PC-9 (cell line): Measurements from ENCODE around the gene FOXF2.

ENCODE experiments used
- EZH2 ChIP-seq: fragments of 200-600 bp; sonication (generic); IDR thresholded peaks from 2 replicates; pipeline ENCODE4 v1.8.0; 2017; ENCODE audit warnings: antibody characterized with exemption, low read depth
- TF ChIP-seq, protein P1 (sequence below): fragments of 200-600 bp; sonication (generic); conservative IDR thresholded peaks from 2 replicates; pipeline ENCODE4 v1.6.1; 2017; ENCODE audit warnings: mixed run types, antibody characterized with exemption, mild to moderate bottlenecking, moderate library complexity

DNA sequence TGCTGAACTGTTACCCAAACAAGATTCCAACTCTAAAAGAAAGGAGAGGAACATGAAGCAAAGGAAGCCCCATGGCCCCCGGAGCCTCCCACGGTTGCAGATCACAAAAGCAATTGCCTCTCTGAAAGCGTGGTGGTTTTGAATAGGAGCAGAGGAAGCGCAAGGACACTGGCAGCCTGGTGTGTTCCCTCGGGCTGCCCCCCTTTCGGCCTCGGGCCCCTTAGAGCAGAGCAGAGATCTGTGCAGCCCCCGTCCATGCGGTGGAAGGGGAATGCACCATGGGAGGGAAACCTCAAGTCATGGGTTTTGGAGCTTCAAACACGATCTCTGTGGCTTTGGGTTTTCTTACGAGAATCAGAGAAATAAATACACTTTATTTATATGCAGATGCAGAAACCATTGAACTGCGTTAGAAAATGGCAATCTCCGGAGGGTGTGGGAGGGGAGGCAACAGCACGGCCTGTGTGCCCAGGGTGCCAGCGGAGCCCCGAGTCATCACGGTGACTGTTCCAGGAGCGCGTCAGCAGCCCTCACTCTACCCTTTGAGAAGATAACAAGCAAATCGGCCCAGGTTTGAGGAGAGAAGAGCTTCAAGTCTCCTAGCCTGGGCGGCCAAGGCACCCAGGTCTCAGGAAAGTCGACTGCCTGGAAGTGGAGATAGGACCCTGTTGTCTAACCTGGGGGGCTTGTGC is 20.5 kb downstream of the FOXF2 start:
- TF ChIP-seq, protein P1, sequence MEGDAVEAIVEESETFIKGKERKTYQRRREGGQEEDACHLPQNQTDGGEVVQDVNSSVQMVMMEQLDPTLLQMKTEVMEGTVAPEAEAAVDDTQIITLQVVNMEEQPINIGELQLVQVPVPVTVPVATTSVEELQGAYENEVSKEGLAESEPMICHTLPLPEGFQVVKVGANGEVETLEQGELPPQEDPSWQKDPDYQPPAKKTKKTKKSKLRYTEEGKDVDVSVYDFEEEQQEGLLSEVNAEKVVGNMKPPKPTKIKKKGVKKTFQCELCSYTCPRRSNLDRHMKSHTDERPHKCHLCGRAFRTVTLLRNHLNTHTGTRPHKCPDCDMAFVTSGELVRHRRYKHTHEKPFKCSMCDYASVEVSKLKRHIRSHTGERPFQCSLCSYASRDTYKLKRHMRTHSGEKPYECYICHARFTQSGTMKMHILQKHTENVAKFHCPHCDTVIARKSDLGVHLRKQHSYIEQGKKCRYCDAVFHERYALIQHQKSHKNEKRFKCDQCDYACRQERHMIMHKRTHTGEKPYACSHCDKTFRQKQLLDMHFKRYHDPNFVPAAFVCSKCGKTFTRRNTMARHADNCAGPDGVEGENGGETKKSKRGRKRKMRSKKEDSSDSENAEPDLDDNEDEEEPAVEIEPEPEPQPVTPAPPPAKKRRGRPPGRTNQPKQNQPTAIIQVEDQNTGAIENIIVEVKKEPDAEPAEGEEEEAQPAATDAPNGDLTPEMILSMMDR = no peak
- no peak for TF ChIP-seq EZH2
